T follicular helper cell (primary cell): ENCODE data around the gene CGB8.
"Not testable (repeated sequence)": the region's sequence is repeated elsewhere in the genome, so short reads cannot be mapped to it uniquely, and the experiment has no call there.

Experiments
- DNase-seq: peaks from one replicate; pipeline ENCODE4 v3.0.0-alpha.2; 2020; ENCODE audit warnings: low read depth

CGB8 gene

GRCh38 chr19:49064768-49065611 lies 16.1 kb upstream of the CGB8 start, which contains the start of gene NTF4:
NTF4 (minus strand) TSS chr19:49064818; CDS start chr19:49061997, 2,821 bp downstream.
- DNase-seq = no peak

GRCh38 chr19:49064029-49064629 lies 15.2 kb upstream of the CGB8 start:
- no peak for DNase-seq

- no peak for DNase-seq
Measured at GRCh38 chr19:49061445-49061844, 12.5 kb upstream of the CGB8 start.

- no peak for DNase-seq
Measured at GRCh38 chr19:49061000-49061399, 12.1 kb upstream of the CGB8 start.

- no peak for DNase-seq
Measured at GRCh38 chr19:49059053-49059452, 10.1 kb upstream of the CGB8 start.

- DNase-seq = no peak
Measured at GRCh38 chr19:49058562-49058961, 9.7 kb upstream of the CGB8 start.

GRCh38 chr19:49057636-49058234 lies 8.8 kb upstream of the CGB8 start, which contains the start of gene CGB7:
CGB7 (minus strand) TSS chr19:49057749; CDS start chr19:49055375, 2,374 bp downstream.
- DNase-seq = no peak

GRCh38 chr19:49056902-49057596 lies 8.1 kb upstream of the CGB8 start:
- not testable (repeated sequence) for DNase-seq

GRCh38 chr19:49056101-49056901 lies 7.4 kb upstream of the CGB8 start:
- DNase-seq = no peak

- DNase-seq = not testable (repeated sequence)
Measured at GRCh38 chr19:49050376-49051033, 1.6 kb upstream of the CGB8 start.

- not testable (repeated sequence) for DNase-seq
Measured at GRCh38 chr19:49049834-49050233, 923 bp upstream of the CGB8 start.

- DNase-seq = not testable (repeated sequence)
Measured at GRCh38 chr19:49043548-49043947, 5.4 kb downstream of the CGB8 start, which contains the start of gene CGB5. CGB5 (plus strand) TSS chr19:49043848; CDS start chr19:49044210, 362 bp downstream.

- DNase-seq = not testable (repeated sequence)
Measured at GRCh38 chr19:49042666-49043065, 6.2 kb downstream of the CGB8 start.

- no peak for DNase-seq
Measured at GRCh38 chr19:49042177-49042576, 6.7 kb downstream of the CGB8 start.

- not testable (repeated sequence) for DNase-seq
Measured at GRCh38 chr19:49039736-49040135, 9.2 kb downstream of the CGB8 start.

- DNase-seq = not testable (repeated sequence)
Measured at GRCh38 chr19:49038557-49039276, 10.2 kb downstream of the CGB8 start.

GRCh38 chr19:49038111-49038510 lies 10.8 kb downstream of the CGB8 start:
- not testable (repeated sequence) for DNase-seq

GRCh38 chr19:49036815-49037214 lies 12.1 kb downstream of the CGB8 start, which contains the start of gene CGB1:
CGB1 (minus strand) TSS chr19:49036895; CDS start chr19:49036711, 184 bp downstream.
- not testable (repeated sequence) for DNase-seq

GRCh38 chr19:49031642-49032301 lies 17.1 kb downstream of the CGB8 start, which contains the start of gene CGB2:
CGB2 (plus strand) TSS chr19:49031890; CDS start chr19:49032096, 206 bp downstream.
- peak; percentile 30 for DNase-seq
